ENCODE results near the gene SPNS2.

The SPNS2 gene

DNA sequence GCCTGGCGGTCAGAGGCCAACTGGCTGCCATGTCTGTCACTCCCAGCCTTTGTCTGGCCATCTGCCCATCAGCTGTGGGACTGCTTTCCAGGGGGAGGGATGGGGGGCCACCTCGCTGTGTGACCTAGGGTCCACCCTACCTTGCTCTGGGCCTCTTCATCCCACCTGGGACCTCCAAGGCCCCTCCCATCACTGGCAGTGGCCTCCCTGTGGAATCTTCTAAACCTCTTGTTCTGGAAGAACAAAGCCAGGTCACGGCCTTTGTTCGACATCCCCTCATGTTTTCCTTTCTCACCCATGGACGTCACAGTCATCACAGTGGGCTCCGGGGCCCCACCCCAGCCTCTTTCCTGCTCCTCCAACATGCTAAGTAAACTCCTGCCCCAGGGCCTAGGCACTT, 24.0 kb downstream of the SPNS2 start:
- no peak overlapping the region for H3K27ac ChIP-seq
- TF ChIP-seq ZFX (IDR thresholded peaks at IDR 0.05; ENCODE audit: borderline replicate concordance), result no peak
- TF ChIP-seq, protein P1, sequence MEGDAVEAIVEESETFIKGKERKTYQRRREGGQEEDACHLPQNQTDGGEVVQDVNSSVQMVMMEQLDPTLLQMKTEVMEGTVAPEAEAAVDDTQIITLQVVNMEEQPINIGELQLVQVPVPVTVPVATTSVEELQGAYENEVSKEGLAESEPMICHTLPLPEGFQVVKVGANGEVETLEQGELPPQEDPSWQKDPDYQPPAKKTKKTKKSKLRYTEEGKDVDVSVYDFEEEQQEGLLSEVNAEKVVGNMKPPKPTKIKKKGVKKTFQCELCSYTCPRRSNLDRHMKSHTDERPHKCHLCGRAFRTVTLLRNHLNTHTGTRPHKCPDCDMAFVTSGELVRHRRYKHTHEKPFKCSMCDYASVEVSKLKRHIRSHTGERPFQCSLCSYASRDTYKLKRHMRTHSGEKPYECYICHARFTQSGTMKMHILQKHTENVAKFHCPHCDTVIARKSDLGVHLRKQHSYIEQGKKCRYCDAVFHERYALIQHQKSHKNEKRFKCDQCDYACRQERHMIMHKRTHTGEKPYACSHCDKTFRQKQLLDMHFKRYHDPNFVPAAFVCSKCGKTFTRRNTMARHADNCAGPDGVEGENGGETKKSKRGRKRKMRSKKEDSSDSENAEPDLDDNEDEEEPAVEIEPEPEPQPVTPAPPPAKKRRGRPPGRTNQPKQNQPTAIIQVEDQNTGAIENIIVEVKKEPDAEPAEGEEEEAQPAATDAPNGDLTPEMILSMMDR (IDR thresholded peaks at IDR 0.05), result no peak

DNA sequence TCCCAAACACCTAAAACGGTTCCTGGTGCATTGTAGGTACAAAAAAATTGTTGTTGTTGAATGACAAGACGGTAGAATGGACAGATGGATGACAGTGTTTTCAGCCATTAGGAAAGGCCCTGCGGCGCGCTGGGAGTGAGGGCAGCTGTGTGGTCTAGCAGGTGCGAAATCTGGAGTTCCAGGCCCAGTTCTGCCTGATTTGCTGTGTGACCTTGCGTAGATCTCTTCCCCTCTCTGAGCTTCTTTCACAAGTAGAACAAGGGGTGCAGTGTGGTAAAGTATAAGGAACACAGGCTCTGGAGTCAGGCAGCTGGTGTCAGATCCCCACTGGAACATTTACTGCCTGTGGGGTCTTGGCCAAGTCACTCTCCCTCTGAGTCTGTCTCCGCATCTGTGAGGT, 25.3 kb downstream of the SPNS2 start:
- no peak overlapping the region for H3K27ac ChIP-seq
- TF ChIP-seq ZFX (IDR thresholded peaks at IDR 0.05; ENCODE audit: borderline replicate concordance), result no peak
- TF ChIP-seq, protein P1 (IDR thresholded peaks at IDR 0.05), result no peak

DNA sequence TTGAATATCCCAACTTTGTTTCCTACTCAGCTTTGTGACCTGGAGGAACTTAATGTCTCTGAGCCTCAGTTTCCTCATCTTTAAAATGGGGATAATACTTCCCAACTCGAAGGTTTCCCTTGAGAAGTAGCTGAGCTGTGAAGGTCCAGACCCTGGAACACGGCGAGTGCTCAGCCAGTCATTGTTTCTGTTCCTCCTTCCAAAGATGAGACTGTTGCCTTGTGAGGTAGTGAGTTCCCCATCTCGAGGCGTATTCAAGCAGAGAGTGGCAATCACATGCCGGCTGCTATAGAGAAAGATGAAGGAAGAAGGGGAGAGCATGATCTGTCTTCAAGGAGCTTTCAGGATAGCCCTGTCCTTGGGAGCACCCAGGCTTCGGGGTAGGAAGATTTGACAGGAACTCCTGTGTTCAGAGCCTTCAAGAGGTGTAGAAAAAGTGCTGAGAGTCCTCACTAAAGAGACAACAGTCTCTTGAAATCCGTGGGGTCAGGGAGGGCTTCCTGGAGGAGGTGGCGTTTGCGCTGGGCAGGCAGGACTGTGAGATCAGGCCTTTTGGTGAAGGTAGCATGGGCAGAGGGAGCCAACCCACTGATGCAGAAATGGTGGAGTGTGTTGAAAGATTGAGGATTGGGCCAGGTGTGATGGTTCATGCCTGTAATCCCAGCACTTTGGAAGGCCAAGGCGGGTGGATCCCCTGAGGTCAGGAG, 27.2 kb downstream of the SPNS2 start:
- no peak overlapping the region for H3K27ac ChIP-seq
- TF ChIP-seq ZFX (IDR thresholded peaks at IDR 0.05; ENCODE audit: borderline replicate concordance), result no peak
- TF ChIP-seq, protein P1 (IDR thresholded peaks at IDR 0.05), result no peak

DNA sequence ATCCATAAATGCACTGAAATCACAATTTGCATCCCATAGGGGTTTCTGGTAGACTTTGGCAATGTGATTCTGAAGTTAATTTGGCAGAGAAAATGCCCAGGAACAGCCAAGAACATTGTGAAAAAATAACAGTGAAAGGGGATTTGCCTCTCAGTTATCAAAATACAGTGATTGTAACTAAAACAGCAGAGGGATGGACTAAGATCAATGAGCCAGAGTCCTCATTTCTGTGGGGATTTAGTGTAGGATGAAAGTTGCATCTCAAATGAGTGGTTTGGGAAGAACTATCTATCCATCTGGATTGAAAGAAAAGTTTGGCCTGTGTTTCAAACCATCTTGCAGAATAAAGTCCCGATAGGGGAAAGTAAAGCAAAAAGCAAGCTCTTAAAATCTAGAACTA, 28.5 kb downstream of the SPNS2 start:
- H3K27ac ChIP-seq, result no peak overlapping the region
- no peak for TF ChIP-seq ZFX (IDR thresholded peaks at IDR 0.05; ENCODE audit: borderline replicate concordance)
- TF ChIP-seq, protein P1 (IDR thresholded peaks at IDR 0.05), result no peak

DNA sequence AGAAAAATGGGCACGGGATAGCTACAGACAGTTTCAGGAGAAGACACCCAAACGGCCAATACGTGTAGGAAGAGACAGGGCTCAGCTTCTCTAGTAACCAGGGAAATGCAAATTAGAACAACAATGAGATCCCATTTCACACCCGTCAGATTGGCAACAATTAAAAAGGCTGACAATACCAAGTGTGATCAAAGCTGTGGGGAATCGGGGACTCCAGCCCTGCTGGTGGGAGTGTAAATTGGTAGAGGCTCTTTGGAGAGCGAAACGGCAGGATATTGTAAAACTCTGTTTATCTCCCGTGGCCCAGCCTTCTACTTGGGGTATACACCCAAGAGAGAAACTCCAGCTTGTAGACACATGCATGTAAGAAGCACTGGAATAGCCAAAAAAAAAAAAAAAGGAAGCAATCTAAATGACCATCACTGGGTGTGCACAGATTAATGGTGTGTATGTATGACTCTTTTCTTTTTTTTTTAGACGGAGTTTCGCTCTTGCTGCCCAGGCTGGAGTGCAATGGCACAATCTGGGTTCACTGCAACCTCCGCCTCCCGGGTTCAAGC, 29.0 kb downstream of the SPNS2 start:
- no peak for TF ChIP-seq ZFX (IDR thresholded peaks at IDR 0.05; ENCODE audit: borderline replicate concordance)
- TF ChIP-seq, protein P1 (IDR thresholded peaks at IDR 0.05), result no peak
- H3K27ac ChIP-seq, result no peak overlapping the region

DNA sequence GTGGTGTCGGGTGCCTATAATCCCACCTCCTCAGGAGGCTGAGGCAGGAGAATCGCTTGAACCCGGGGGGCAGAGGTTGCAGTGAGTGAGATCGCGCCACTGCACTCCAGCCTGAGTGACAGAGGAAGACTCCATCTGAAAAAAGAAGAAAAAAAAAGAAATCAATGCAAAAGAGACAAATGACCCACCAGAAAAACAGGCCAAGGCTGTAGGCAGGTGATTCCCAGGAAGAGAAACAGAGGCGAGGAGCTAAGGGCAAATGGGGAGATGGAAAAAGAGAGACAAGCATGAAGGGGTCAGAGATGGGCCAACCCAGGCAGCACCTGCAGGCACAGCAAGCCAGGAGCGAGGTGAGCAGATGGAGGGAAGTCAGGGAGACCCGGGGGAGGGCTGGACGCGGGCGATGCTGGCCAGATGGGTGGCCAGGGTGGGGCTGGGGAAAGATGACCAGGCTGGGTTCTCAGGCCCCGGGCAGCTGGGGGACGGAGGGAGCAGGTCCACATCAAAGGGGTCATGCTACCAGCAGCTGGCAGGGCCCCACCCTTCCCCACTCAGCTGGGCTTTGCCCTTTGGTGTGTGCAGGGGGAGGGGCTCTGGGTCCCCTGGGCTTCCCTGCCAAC, 31.0 kb downstream of the SPNS2 start:
- H3K27ac ChIP-seq, result no peak overlapping the region
- TF ChIP-seq, protein P1 (IDR thresholded peaks at IDR 0.05), result no peak
- no peak for TF ChIP-seq ZFX (IDR thresholded peaks at IDR 0.05; ENCODE audit: borderline replicate concordance)

Measured in 22Rv1 (cell line).